HepG2 (cell line): Measurements from ENCODE around the gene MYCBPAP. TPM values are rescaled to one million over a fixed set of nuclear protein-coding genes. Genes with fewer than 3 reads are reported as not detected.

Experiments
- ATF6 ChIP-seq: sonication (generic); formaldehyde crosslinking; conservative IDR thresholded peaks from 2 replicates; pipeline ENCODE4 v1.4.0; 2020; ENCODE audit warnings: missing genetic modification reagents
- GABPB1 ChIP-seq: IDR thresholded peaks from 2 replicates; pipeline ENCODE4 v1.6.1; 2016; ENCODE audit warnings: mild to moderate bottlenecking, missing genetic modification reagents, moderate library complexity, missing compliant biosample characterization
- HNF1B ChIP-seq: sonication (generic); formaldehyde crosslinking; IDR thresholded peaks from 2 replicates; pipeline ENCODE4 v1.5.1; 2020; ENCODE audit warnings: mild to moderate bottlenecking, moderate library complexity, missing genetic modification reagents
- KDM6A ChIP-seq: IDR thresholded peaks from 2 replicates; pipeline ENCODE4 v1.6.1; 2016; ENCODE audit warnings: low read depth
- MNT ChIP-seq: fragments of 450-650 bp; IDR thresholded peaks from 2 replicates; pipeline ENCODE4 v1.6.1; 2016
- NCOA1 ChIP-seq: sonication (generic); formaldehyde crosslinking; IDR thresholded peaks from 2 replicates; pipeline ENCODE4 v1.9.0; 2021; ENCODE audit warnings: missing genetic modification reagents
- PHF5A ChIP-seq: IDR thresholded peaks from one replicate; pipeline ENCODE4 v1.6.1; 2018; ENCODE audit warnings: low read depth, missing genetic modification reagents; ENCODE audit not compliant: unreplicated experiment
- RARA ChIP-seq: IDR thresholded peaks from 2 replicates; pipeline ENCODE4 v1.6.1; 2016; ENCODE audit warnings: missing genetic modification reagents, missing compliant biosample characterization
- SALL1 ChIP-seq: sonication (generic); formaldehyde crosslinking; IDR thresholded peaks from 2 replicates; pipeline ENCODE4 v1.8.0; 2022; ENCODE audit warnings: mild to moderate bottlenecking, missing genetic modification reagents
- SP2 ChIP-seq: sonication (generic); formaldehyde crosslinking; IDR thresholded peaks from 2 replicates; pipeline ENCODE4 v1.5.1; 2020; ENCODE audit warnings: mild to moderate bottlenecking, missing genetic modification reagents
- TEAD3 ChIP-seq: optimal IDR thresholded peaks from 2 replicates; pipeline ENCODE3; 2016; ENCODE audit warnings: borderline replicate concordance
- UBTF ChIP-seq: sonication (generic); formaldehyde crosslinking; IDR thresholded peaks from 2 replicates; pipeline ENCODE4 v1.4.0; 2020; ENCODE audit warnings: mild to moderate bottlenecking, missing genetic modification reagents
- ZBTB14 ChIP-seq: sonication (generic); formaldehyde crosslinking; IDR thresholded peaks from 2 replicates; pipeline ENCODE4 v1.4.0; 2020; ENCODE audit warnings: missing genetic modification reagents
- ZMAT3 ChIP-seq: sonication (generic); formaldehyde crosslinking; conservative IDR thresholded peaks from 2 replicates; pipeline ENCODE4 v1.7.0; 2021; ENCODE audit warnings: missing genetic modification reagents
- ZNF414 ChIP-seq: sonication (generic); formaldehyde crosslinking; IDR thresholded peaks from 2 replicates; pipeline ENCODE4 v1.5.0; 2020; ENCODE audit warnings: missing genetic modification reagents
- ZNF441 ChIP-seq: sonication (generic); formaldehyde crosslinking; IDR thresholded peaks from 2 replicates; pipeline ENCODE4 v1.7.0; 2021; ENCODE audit warnings: missing genetic modification reagents, borderline replicate concordance
- ZNF558 ChIP-seq: sonication (generic); formaldehyde crosslinking; IDR thresholded peaks from 2 replicates; pipeline ENCODE4 v1.9.0; 2022; ENCODE audit warnings: mild to moderate bottlenecking, missing genetic modification reagents, borderline replicate concordance
- polyA plus RNA-seq, 8 experiments: library from polyadenylated mRNA; depleted of rRNA in 3 of 8; stranded (reverse) in 7 of 8; unstranded in 1 of 8; fragments of >200 nt; fragmentation: Illumina TruSeq in 4 of 8; extraction: Trizol in 4 of 8; gene quantifications; 2 replicates each; pipeline versions ENCODE4 v1.2.1 to v1.2.3, GENCODE V29; 2011 to 2016; ENCODE audit warnings: low read depth in 4 of 8, missing spikeins in 1 of 8, mixed read lengths in 1 of 8; ENCODE audit not compliant: insufficient read depth in 1 of 8
- total RNA-seq, 5 experiments: library from RNA; depleted of rRNA; stranded (reverse); fragments of >200 nt; fragmentation: Illumina TruSeq; extraction: Trizol; gene quantifications; 2 replicates each; pipeline ENCODE4 v1.2.3, GENCODE V29; 2016; ENCODE audit warnings: low read depth in 1 of 5

MYCBPAP gene
- total and polyA plus RNA-seq, 2 of the 13 experiments (the other 11 are each of a cell fraction or from before 2014, with no cell fraction given) = 0.22 to 0.24 TPM

GRCh38 chr17:50550661-50551432, 42.6 kb downstream of the MYCBPAP start (continued):
- peak; percentile 63 for TF ChIP-seq UBTF (CRISPR knock-in tag)
- TF ChIP-seq SP2 = no peak
- TF ChIP-seq PHF5A = peak; percentile 48
- no peak for TF ChIP-seq MNT
- no peak for TF ChIP-seq ZBTB14
- no peak; the same call in none of the 2 replicates for TF ChIP-seq HNF1B (CRISPR knock-in tag)
- TF ChIP-seq KDM6A (CRISPR knock-in tag) = no peak
- no peak for TF ChIP-seq ATF6 (CRISPR knock-in tag)
- no peak for TF ChIP-seq ZNF414 (CRISPR knock-in tag)
- no peak for TF ChIP-seq ZNF558 (CRISPR knock-in tag)
- no peak for TF ChIP-seq ZNF441 (CRISPR knock-in tag)
- TF ChIP-seq GABPB1 = peak; percentile 42
- TF ChIP-seq ZMAT3 (CRISPR knock-in tag) = no peak
- TF ChIP-seq TEAD3 (CRISPR knock-in tag) = peak; percentile 84
- 0 out of 2 replicates have a peak, but pooled peaks have one; percentile 11 for TF ChIP-seq RARA
- TF ChIP-seq SALL1 (CRISPR knock-in tag) = peak; percentile 68; the same call in 1 of the 2 replicates
- no peak for TF ChIP-seq NCOA1
